ENCODE measurements around the gene TMEM145. TPM values are rescaled to one million over a fixed set of nuclear protein-coding genes. Genes with fewer than 3 reads are reported as not detected.

Gene TMEM145
- total RNA-seq, 1 donor from 2014 or later, result not detected

GRCh38 chr19:42270346-42271044 lies 42.6 kb upstream of the TMEM145 start:
- peaks cover 62% of the 10 kb centered on the region for H3K79me2 ChIP-seq (ENCODE audit: insufficient read depth, low read length)
- peak overlapping the region; percentile 100 for H3K4me2 ChIP-seq (ENCODE audit: low read length)
- FAIRE-seq (peak; percentile 39), DNase-seq (ENCODE audit: low read depth) (peak; percentile 58)
- peak overlapping the region; percentile 86 for H3K4me3 ChIP-seq (ENCODE audit: insufficient read depth, low read depth, low read length)
- H3K4me3 Mint-ChIP-seq (ENCODE audit: unreplicated experiment), result peak overlapping the region; percentile 86
- no peaks in the 10 kb centered on the region for H3K9me3 Mint-ChIP-seq (ENCODE audit: unreplicated experiment)
- H3K36me3 Mint-ChIP-seq (ENCODE audit: low read depth, unreplicated experiment), result peaks cover 9% of the 10 kb centered on the region
- H3K4me1 ChIP-seq (ENCODE audit: insufficient read depth, low read length), result peaks cover 30% of the 10 kb centered on the region
- H3K9ac ChIP-seq (ENCODE audit: low read length), result peak overlapping the region; percentile 95
- no peaks in the 10 kb centered on the region for H3K9me3 ChIP-seq (ENCODE audit: insufficient read depth, low read depth, low read length)
- TF ChIP-seq CTCF (IDR thresholded peaks at IDR 0.05; ENCODE audit: insufficient read depth, low read depth, low read length), result no peak
- TF ChIP-seq EZH2 (IDR thresholded peaks at IDR 0.05; ENCODE audit: insufficient read depth, low read length), result no peak
- H3K27me3 Mint-ChIP-seq (ENCODE audit: low read depth, unreplicated experiment), result no peaks in the 10 kb centered on the region
- H3K27ac Mint-ChIP-seq (ENCODE audit: unreplicated experiment), result peak overlapping the region; percentile 92
- peaks cover 16% of the 10 kb centered on the region for H4K20me1 ChIP-seq (ENCODE audit: insufficient read depth, low read length)
- H3K27me3 ChIP-seq (ENCODE audit: insufficient read depth, low read length), result no peaks in the 10 kb centered on the region
- H3K36me3 ChIP-seq (ENCODE audit: insufficient read depth, low read length), result peaks cover 6% of the 10 kb centered on the region
- peaks cover 22% of the 10 kb centered on the region for H3K4me1 Mint-ChIP-seq (ENCODE audit: low read depth, unreplicated experiment)
- no peak overlapping the region for H2AFZ ChIP-seq (ENCODE audit: low read depth, low read length)
- H3K27ac ChIP-seq (ENCODE audit: low read depth, low read length), result peak overlapping the region; percentile 92

GRCh38 chr19:42271045-42271419 lies 42.1 kb upstream of the TMEM145 start:
- no peaks in the 10 kb centered on the region for H3K27me3 Mint-ChIP-seq (ENCODE audit: low read depth, unreplicated experiment)

More at GRCh38 chr19:42271045-42271419, 42.1 kb upstream of the TMEM145 start:
- Histone ChIP-seq H4K20me1 (ENCODE audit: insufficient read depth, low read length) (peaks cover 19% of the 10 kb centered on the region), H3K9ac (ENCODE audit: low read length) (peak overlapping the region; percentile 95), H3K9me3 (ENCODE audit: insufficient read depth, low read depth, low read length) (no peaks in the 10 kb centered on the region), H3K4me2 (ENCODE audit: low read length) (peak overlapping the region; percentile 100), H3K4me3 (ENCODE audit: insufficient read depth, low read depth, low read length) (peak overlapping the region; percentile 86), H3K79me2 (ENCODE audit: insufficient read depth, low read length) (peaks cover 67% of the 10 kb centered on the region), H3K4me1 (ENCODE audit: insufficient read depth, low read length) (peaks cover 30% of the 10 kb centered on the region), H3K27me3 (ENCODE audit: insufficient read depth, low read length) (no peaks in the 10 kb centered on the region), H2AFZ (ENCODE audit: low read depth, low read length) (no peak overlapping the region), H3K36me3 (ENCODE audit: insufficient read depth, low read length) (peaks cover 6% of the 10 kb centered on the region), H3K27ac (ENCODE audit: low read depth, low read length) (peak overlapping the region; percentile 92)
- peaks cover 12% of the 10 kb centered on the region for H3K36me3 Mint-ChIP-seq (ENCODE audit: low read depth, unreplicated experiment)
- FAIRE-seq (no peak), DNase-seq (ENCODE audit: low read depth) (no peak)
- peak overlapping the region; percentile 66 for H3K4me3 Mint-ChIP-seq (ENCODE audit: unreplicated experiment)
- H3K9me3 Mint-ChIP-seq (ENCODE audit: unreplicated experiment), result no peaks in the 10 kb centered on the region
- no peak for TF ChIP-seq CTCF (IDR thresholded peaks at IDR 0.05; ENCODE audit: insufficient read depth, low read depth, low read length)
- no peak for TF ChIP-seq EZH2 (IDR thresholded peaks at IDR 0.05; ENCODE audit: insufficient read depth, low read length)
- no peak overlapping the region for H3K27ac Mint-ChIP-seq (ENCODE audit: unreplicated experiment)
- H3K4me1 Mint-ChIP-seq (ENCODE audit: low read depth, unreplicated experiment), result peaks cover 26% of the 10 kb centered on the region
